Activated naive CD4-positive, alpha-beta T cell treated with anti-CD3 and anti-CD28 coated beads, Interleukin-2, amount 10 ng/mL, durations not matched to agents 7 days and 5 days (primary cell): ENCODE data around the gene MFF.
"Not testable (repeated sequence)": the region's sequence is repeated elsewhere in the genome, so short reads cannot be mapped to it uniquely, and the experiment has no call there.

Experiments used
- CTCF ChIA-PET: fragments of 350-600 bp; sonication (Branson Sonifier 250); formaldehyde crosslinking; loops from one replicate; lab custom pipeline; 2021; ENCODE audit warnings: antibody characterized with exemption; lab: Charles Lee
- DNase-seq: peaks from one replicate; pipeline ENCODE4 v3.0.0-alpha.2; 2020
- H3K27ac Mint-ChIP-seq: one replicate; pipeline ENCODE4 v1.8.0; 2021; ENCODE audit warnings: mild to moderate bottlenecking, moderate library complexity, mixed read lengths
- H3K27me3 Mint-ChIP-seq: one replicate; pipeline ENCODE4 v1.8.0; 2021; ENCODE audit warnings: mild to moderate bottlenecking, mixed read lengths
- H3K36me3 Mint-ChIP-seq: one replicate; pipeline ENCODE4 v1.8.0; 2021; ENCODE audit warnings: mixed read lengths
- H3K4me1 Mint-ChIP-seq: one replicate; pipeline ENCODE4 v1.8.0; 2021; ENCODE audit warnings: mixed read lengths
- H3K4me3 Mint-ChIP-seq: one replicate; pipeline ENCODE4 v1.8.0; 2021; ENCODE audit warnings: mild to moderate bottlenecking, moderate library complexity, mixed read lengths
- H3K9me3 Mint-ChIP-seq: one replicate; pipeline ENCODE4 v1.8.0; 2021; ENCODE audit warnings: mixed read lengths

The MFF gene

GRCh38 chr2:227377467-227378351, 52.7 kb downstream of the MFF start:
- Mint-ChIP-seq H3K27me3 (no peaks in the 10 kb centered on the region), H3K4me1 (peaks cover 5% of the 10 kb centered on the region), H3K36me3 (no peaks in the 10 kb centered on the region), H3K27ac (no peak overlapping the region), H3K4me3 (no peak overlapping the region), H3K9me3 (no peaks in the 10 kb centered on the region)
- CTCF ChIA-PET = interaction anchor here (1.2 to 1.9 kb wide), 2 partner anchors 9 to 26 kb away, joined by 3 to 8 read pairs; no protein-coding TSS in a partner anchor
- DNase-seq = no peak

GRCh38 chr2:227378371-227378782, 53.3 kb downstream of the MFF start:
- Mint-ChIP-seq H3K9me3 (no peaks in the 10 kb centered on the region), H3K36me3 (no peaks in the 10 kb centered on the region), H3K4me1 (peaks cover 5% of the 10 kb centered on the region), H3K27me3 (no peaks in the 10 kb centered on the region), H3K27ac (no peak overlapping the region), H3K4me3 (no peak overlapping the region)
- DNase-seq = no peak
- CTCF ChIA-PET = interaction anchor here (0.6 to 1.9 kb wide), 2 partner anchors 8 to 12 kb away, joined by 3 to 8 read pairs; no protein-coding TSS in a partner anchor

GRCh38 chr2:227379095-227379494, 54.0 kb downstream of the MFF start, which contains the start of gene TM4SF20:
TM4SF20 (minus strand) TSS chr2:227379306; CDS start chr2:227379268, 38 bp downstream.
- no peak for DNase-seq
- Mint-ChIP-seq H3K4me3 (no peak within 1 kb of the TSS), H3K27me3 (no peaks in the 10 kb centered on the region), H3K9me3 (no peaks in the 10 kb centered on the region), H3K27ac (no peak within 1 kb of the TSS), H3K36me3 (no peaks in the 10 kb centered on the region), H3K4me1 (peaks cover 5% of the 10 kb centered on the region)
- CTCF ChIA-PET = interaction anchor here (0.6 to 0.7 kb wide), 2 partner anchors 8 to 12 kb away, joined by 3 read pairs; no protein-coding TSS in a partner anchor

- not testable (repeated sequence) for H3K4me3 Mint-ChIP-seq, H3K27ac Mint-ChIP-seq, DNase-seq, H3K36me3 Mint-ChIP-seq, H3K4me1 Mint-ChIP-seq, H3K9me3 Mint-ChIP-seq, H3K27me3 Mint-ChIP-seq
- CTCF ChIA-PET = interaction anchor here (1.1 kb wide), 1 partner anchor 9 kb away, joined by 3 read pairs; no protein-coding TSS in a partner anchor
Observed at GRCh38 chr2:227382241-227382835, 57.3 kb downstream of the MFF start.

GRCh38 chr2:227383686-227384085, 58.6 kb downstream of the MFF start:
- Mint-ChIP-seq H3K27me3 (no peaks in the 10 kb centered on the region), H3K9me3 (no peaks in the 10 kb centered on the region), H3K4me3 (no peak overlapping the region), H3K36me3 (no peaks in the 10 kb centered on the region), H3K4me1 (no peaks in the 10 kb centered on the region), H3K27ac (no peak overlapping the region)
- CTCF ChIA-PET = interaction anchor here (0.6 to 0.9 kb wide), 2 partner anchors 10 to 106 kb away, joined by 3 read pairs; no protein-coding TSS in a partner anchor
- no peak for DNase-seq

- H3K9me3 Mint-ChIP-seq = no peaks in the 10 kb centered on the region
- H3K27me3 Mint-ChIP-seq = no peaks in the 10 kb centered on the region
- H3K27ac Mint-ChIP-seq = no peak overlapping the region
- H3K36me3 Mint-ChIP-seq = no peaks in the 10 kb centered on the region
- no peak overlapping the region for H3K4me3 Mint-ChIP-seq
- no peaks in the 10 kb centered on the region for H3K4me1 Mint-ChIP-seq
- no peak for DNase-seq
- CTCF ChIA-PET = interaction anchor here (1.2 to 1.8 kb wide), 2 partner anchors 9 to 19 kb away, joined by 4 to 8 read pairs; no protein-coding TSS in a partner anchor
Observed at GRCh38 chr2:227386630-227387029, 61.6 kb downstream of the MFF start.

- H3K4me3 Mint-ChIP-seq, CTCF ChIA-PET, H3K36me3 Mint-ChIP-seq: not testable (repeated sequence)
Observed at GRCh38 chr2:227387583-227387982, 62.5 kb downstream of the MFF start, which contains the start of gene SCYGR1. SCYGR1 (minus strand) TSS chr2:227387949; CDS start chr2:227387949, 0 bp downstream.

GRCh38 chr2:227388537-227389011, 63.5 kb downstream of the MFF start:
- H3K4me3 Mint-ChIP-seq = no peak overlapping the region
- CTCF ChIA-PET = no interaction called here
- DNase-seq = no peak
- no peaks in the 10 kb centered on the region for H3K27me3 Mint-ChIP-seq
- no peak overlapping the region for H3K27ac Mint-ChIP-seq
- no peaks in the 10 kb centered on the region for H3K9me3 Mint-ChIP-seq
- H3K4me1 Mint-ChIP-seq = no peaks in the 10 kb centered on the region
- H3K36me3 Mint-ChIP-seq = no peaks in the 10 kb centered on the region

More at GRCh38 chr2:227387583-227387982, 62.5 kb downstream of the MFF start, which contains the start of gene SCYGR1:
- H3K27ac Mint-ChIP-seq, H3K4me1 Mint-ChIP-seq, DNase-seq, H3K9me3 Mint-ChIP-seq, H3K27me3 Mint-ChIP-seq: not testable (repeated sequence)

- Mint-ChIP-seq H3K4me1 (no peaks in the 10 kb centered on the region), H3K9me3 (no peaks in the 10 kb centered on the region), H3K4me3 (no peak overlapping the region), H3K36me3 (no peaks in the 10 kb centered on the region), H3K27me3 (no peaks in the 10 kb centered on the region), H3K27ac (no peak overlapping the region)
- CTCF ChIA-PET = no interaction called here
- DNase-seq = no peak
Observed at GRCh38 chr2:227389231-227389630, 64.2 kb downstream of the MFF start.

GRCh38 chr2:227389661-227390060, 64.6 kb downstream of the MFF start:
- Mint-ChIP-seq H3K9me3 (no peaks in the 10 kb centered on the region), H3K4me1 (no peaks in the 10 kb centered on the region), H3K36me3 (no peaks in the 10 kb centered on the region), H3K27ac (no peak overlapping the region), H3K4me3 (no peak overlapping the region), H3K27me3 (no peaks in the 10 kb centered on the region)
- no peak for DNase-seq
- CTCF ChIA-PET = no interaction called here

GRCh38 chr2:227390468-227391256, 65.6 kb downstream of the MFF start:
- no peaks in the 10 kb centered on the region for H3K27me3 Mint-ChIP-seq

GRCh38 chr2:227394401-227394800, 69.3 kb downstream of the MFF start:
- DNase-seq = no peak
- no peak overlapping the region for H3K27ac Mint-ChIP-seq
- H3K4me3 Mint-ChIP-seq = no peak overlapping the region
- H3K9me3 Mint-ChIP-seq = no peaks in the 10 kb centered on the region
- H3K36me3 Mint-ChIP-seq = no peaks in the 10 kb centered on the region
- H3K27me3 Mint-ChIP-seq = no peaks in the 10 kb centered on the region
- CTCF ChIA-PET = interaction anchor here (1.2 kb wide), 1 partner anchor 467 kb away, joined by 3 read pairs; no protein-coding TSS in a partner anchor
- peaks cover 9% of the 10 kb centered on the region for H3K4me1 Mint-ChIP-seq

More at GRCh38 chr2:227390468-227391256, 65.6 kb downstream of the MFF start:
- no peak overlapping the region for H3K27ac Mint-ChIP-seq
- H3K9me3 Mint-ChIP-seq = no peaks in the 10 kb centered on the region
- CTCF ChIA-PET = interaction anchor here (1.2 kb wide), 1 partner anchor 12 kb away, joined by 3 read pairs; no protein-coding TSS in a partner anchor
- H3K4me3 Mint-ChIP-seq = no peak overlapping the region
- no peaks in the 10 kb centered on the region for H3K4me1 Mint-ChIP-seq
- DNase-seq = no peak
- no peaks in the 10 kb centered on the region for H3K36me3 Mint-ChIP-seq

GRCh38 chr2:227395556-227395955, 70.5 kb downstream of the MFF start:
- H3K27ac Mint-ChIP-seq = no peak overlapping the region
- H3K27me3 Mint-ChIP-seq = no peaks in the 10 kb centered on the region
- CTCF ChIA-PET = no interaction called here
- H3K4me1 Mint-ChIP-seq = peaks cover 9% of the 10 kb centered on the region
- H3K9me3 Mint-ChIP-seq = no peaks in the 10 kb centered on the region
- DNase-seq = no peak
- no peak overlapping the region for H3K4me3 Mint-ChIP-seq
- H3K36me3 Mint-ChIP-seq = no peaks in the 10 kb centered on the region
